Esophagus squamous epithelium (tissue), 5 donors: ENCODE data around the gene FRG2B. TPM values are rescaled to one million over a fixed set of nuclear protein-coding genes. Genes with fewer than 3 reads are reported as not detected.
"Not testable (repeated sequence)": the region's sequence is repeated elsewhere in the genome, so short reads cannot be mapped to it uniquely, and the experiment has no call there.

ENCODE experiments used
- DNase-seq: peaks from one replicate; lab custom pipeline; 2025; lab: John Stamatoyannopoulos, UW
- H3K27ac ChIP-seq, 4 donors: fragments of 200-600 bp; sonication (generic); one replicate each; pipeline ENCODE4 v1.5.1; 2016 to 2019; ENCODE audit warnings: mild to moderate bottlenecking in 1 of 4
- H3K27me3 ChIP-seq, 4 donors: fragments of 200-600 bp; sonication (generic); 1 replicate in 3 of 4; 2 replicates in 1 of 4; pipeline versions ENCODE4 v1.5.1 to v1.6.0; 2017 to 2021; ENCODE audit warnings: antibody characterized with exemption in 1 of 4
- H3K36me3 ChIP-seq, 3 donors: fragments of 200-600 bp; sonication (generic); one replicate each; pipeline ENCODE4 v1.5.1; 2016 to 2019
- H3K4me1 ChIP-seq, 3 donors: fragments of 200-600 bp; sonication (generic); one replicate each; pipeline ENCODE4 v1.5.1; 2017 to 2019
- H3K4me3 ChIP-seq, 4 donors: fragments of 200-600 bp; sonication (generic); 1 replicate in 3 of 4; 2 replicates in 1 of 4; pipeline ENCODE4 v1.5.1; 2016 to 2019; ENCODE audit warnings: mild to moderate bottlenecking in 2 of 4, moderate library complexity in 1 of 4
- H3K9me3 ChIP-seq, 3 donors: fragments of 200-600 bp; sonication (generic); one replicate each; pipeline ENCODE4 v1.5.1; 2016 to 2019
- WGBS, 2 donors: methylation state at CpG; one replicate each; pipeline ENCODE4 v1.1.5; 2018; 5-methylcytosine and 5-hydroxymethylcytosine counted together
- intact Hi-C: fragments of 100-400 bp; cut with DNase I; formaldehyde crosslinking; loops from one replicate; pipeline ENCODE4 v1.15.0; 2022
- total RNA-seq, 4 donors: library from RNA; depleted of rRNA; stranded (reverse); fragments of >200 nt; gene quantifications; one replicate each; pipeline ENCODE4 v1.1.0, GENCODE V29; 2016
- TF ChIP-seq, protein P1 (sequence below), 6 experiments: fragments of 450-650 bp in 4 of 6; fragments of 200-600 bp in 2 of 6; sonication (generic) in 2 of 6; IDR thresholded peaks; one replicate each; pipeline ENCODE4 v1.5.1; 2016 to 2019; ENCODE audit warnings: antibody characterized with exemption in 6 of 6, mild to moderate bottlenecking in 4 of 6, moderate library complexity in 4 of 6
- donor health status: DM: yes; HTN: yes; CAD: no.

FRG2B gene
- not detected for total RNA-seq

DNA sequence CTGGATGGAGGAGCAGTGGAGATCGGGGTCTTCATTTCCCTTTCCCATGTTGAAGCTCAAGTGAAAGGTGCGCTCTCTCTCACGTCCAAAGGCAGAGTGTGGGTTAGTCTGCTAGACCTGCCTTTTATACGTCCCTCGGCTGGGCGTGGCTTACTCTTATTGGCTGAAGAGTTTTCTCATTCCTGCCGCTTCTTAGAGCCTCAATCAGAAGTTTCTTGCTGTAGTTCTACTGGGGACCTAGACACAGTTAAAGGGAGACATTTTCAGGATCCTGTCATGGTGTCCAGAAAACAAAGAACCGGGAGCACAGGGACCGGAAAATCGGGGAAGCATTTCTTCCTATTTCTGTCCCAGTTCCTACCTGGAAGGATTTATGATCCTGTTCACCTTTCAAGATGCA is at the start of gene FRG2B:
FRG2B (minus strand) TSS at position 101 of the 400 bp plus-strand sequence; CDS start at position 48, 53 bp downstream.
- no CpG with 5 or more reads among the region's 10 CpGs for WGBS, 2 donors
- DNase-seq, intact Hi-C loops, H3K36me3 ChIP-seq, H3K27ac ChIP-seq, H3K4me1 ChIP-seq, H3K9me3 ChIP-seq, H3K4me3 ChIP-seq: not testable (repeated sequence)
- peaks cover 0 to 20% (median 0%) of the 10 kb centered on the region in 4 donors for H3K27me3 ChIP-seq

DNA sequence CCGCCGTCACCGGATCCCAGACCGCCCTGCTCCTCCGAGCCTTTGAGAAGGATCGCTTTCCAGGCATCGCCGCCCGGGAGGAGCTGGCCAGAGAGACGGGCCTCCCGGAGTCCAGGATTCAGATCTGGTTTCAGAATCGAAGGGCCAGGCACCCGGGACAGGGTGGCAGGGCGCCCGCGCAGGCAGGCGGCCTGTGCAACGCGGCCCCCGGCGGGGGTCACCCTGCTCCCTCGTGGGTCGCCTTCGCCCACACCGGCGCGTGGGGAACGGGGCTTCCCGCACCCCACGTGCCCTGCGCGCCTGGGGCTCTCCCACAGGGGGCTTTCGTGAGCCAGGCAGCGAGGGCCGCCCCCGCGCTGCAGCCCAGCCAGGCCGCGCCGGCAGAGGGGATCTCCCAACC is 40.9 kb upstream of the FRG2B start:
- DNase-seq, H3K27me3 ChIP-seq, intact Hi-C loops, H3K4me1 ChIP-seq, H3K36me3 ChIP-seq, H3K9me3 ChIP-seq, H3K27ac ChIP-seq, H3K4me3 ChIP-seq: not testable (repeated sequence)
- no CpG with 5 or more reads among the region's 40 CpGs for WGBS, 2 donors

DNA sequence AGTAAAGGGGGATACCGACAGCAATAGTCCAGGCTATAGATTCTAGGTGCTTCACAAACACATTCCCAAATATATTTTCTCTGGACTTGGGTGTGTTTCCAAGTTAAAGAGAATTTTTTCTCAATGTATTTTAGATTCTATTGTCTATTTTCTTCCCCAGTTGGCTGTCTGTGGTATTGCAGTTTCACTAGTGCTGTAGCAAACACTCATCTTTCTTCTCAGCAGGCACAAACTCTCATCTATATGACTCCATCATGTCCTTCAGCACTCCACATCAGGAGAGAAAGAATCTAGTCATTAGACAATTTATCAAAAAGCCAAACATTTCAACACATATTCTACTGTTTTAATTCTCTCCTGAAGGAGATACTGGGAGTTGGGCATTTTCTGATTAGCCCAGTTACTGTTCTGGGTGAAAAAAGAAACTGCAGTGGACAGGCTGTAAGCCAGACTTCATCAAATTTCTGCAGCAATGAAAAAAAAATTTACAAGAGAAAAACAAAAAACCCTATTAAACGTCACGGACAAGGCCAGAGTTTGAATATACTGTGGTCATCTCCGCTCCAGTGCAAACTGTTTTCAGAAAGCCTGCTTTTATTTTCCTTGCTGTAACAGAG is 37.1 kb upstream of the FRG2B start:
- H3K9me3 ChIP-seq, H3K36me3 ChIP-seq, H3K4me1 ChIP-seq, H3K27ac ChIP-seq, intact Hi-C loops, H3K4me3 ChIP-seq, DNase-seq: not testable (repeated sequence)
- peaks cover 0 to 13% (median 0%) of the 10 kb centered on the region in 4 donors for H3K27me3 ChIP-seq
- 48 to 61% methylated on average over 4 of the region's 4 CpGs for whole genome bisulfite sequencing, 2 donors

DNA sequence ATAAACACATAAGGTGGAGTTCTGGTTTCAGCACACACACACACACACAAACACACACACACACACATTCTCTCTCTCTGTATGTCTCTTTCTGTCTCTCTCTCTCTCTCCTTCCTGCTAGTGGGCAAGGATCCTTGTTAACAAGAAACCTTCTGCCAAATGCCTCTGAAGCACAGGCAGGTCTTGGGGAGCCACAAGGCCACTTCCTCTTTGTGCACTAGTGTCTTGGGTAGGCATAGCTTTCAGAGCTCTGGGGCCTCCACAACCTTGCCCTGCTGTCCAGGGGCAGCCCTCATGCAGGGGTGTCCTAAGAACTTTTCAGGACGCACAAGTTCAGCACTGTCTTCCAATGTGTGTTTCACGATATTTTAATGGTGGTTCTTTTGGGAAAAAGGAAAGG is 34.5 kb upstream of the FRG2B start:
- intact Hi-C loops, H3K36me3 ChIP-seq, DNase-seq, H3K9me3 ChIP-seq, H3K4me3 ChIP-seq, H3K27ac ChIP-seq, H3K4me1 ChIP-seq: not testable (repeated sequence)
- WGBS, 2 donors: no CpG with 5 or more reads among the region's 2 CpGs
- peaks cover 0 to 13% (median 0%) of the 10 kb centered on the region in 4 donors for H3K27me3 ChIP-seq

DNA sequence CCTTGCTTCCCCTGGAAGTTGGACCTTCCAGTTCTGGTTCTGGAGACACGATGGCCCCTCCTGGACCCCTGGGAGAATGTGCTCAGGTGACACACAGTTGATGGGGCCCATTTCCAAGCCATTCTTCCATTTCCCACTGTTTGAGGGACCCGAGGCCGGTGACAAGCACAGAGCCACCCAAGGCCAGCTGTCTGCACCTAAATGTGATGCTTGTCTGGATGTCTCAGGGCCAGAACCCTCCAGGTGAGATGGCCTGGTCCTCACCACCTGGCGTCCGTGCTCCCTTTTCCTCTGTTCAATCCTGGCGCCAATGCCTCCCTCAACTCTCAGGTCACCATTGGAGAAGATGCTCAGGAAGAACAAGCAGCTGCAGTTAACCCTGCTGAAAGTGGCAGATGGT is 33.9 kb upstream of the FRG2B start:
- H3K27me3 ChIP-seq: peaks cover 0 to 13% (median 0%) of the 10 kb centered on the region in 4 donors
- WGBS, 2 donors: 88% methylated on average over 5 of the region's 6 CpGs; no CpG with 5 or more reads in 1 of the 2 donors
- H3K4me1 ChIP-seq, H3K9me3 ChIP-seq, H3K4me3 ChIP-seq, DNase-seq, intact Hi-C loops, H3K27ac ChIP-seq, H3K36me3 ChIP-seq: not testable (repeated sequence)

DNA sequence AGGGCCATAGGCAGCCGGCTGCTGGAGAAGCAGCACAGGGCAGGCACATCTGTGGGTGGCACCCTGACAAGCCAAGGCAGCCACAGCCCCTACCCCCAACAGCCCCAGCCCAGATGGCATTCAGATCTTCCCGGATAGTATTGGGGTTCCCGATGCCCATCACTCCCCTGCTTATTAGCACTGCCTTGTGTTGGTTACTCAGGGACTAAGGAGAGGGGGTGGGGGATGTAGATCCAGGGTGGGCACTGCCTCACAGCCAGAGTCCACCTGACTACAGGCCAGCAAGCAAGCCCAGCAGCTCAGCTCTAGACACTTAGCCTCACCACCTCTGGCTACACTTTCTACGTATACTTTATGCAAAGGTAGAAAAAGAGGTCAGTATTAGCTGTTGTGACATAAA is 30.7 kb upstream of the FRG2B start:
- intact Hi-C loops, DNase-seq, H3K27ac ChIP-seq, H3K4me1 ChIP-seq, H3K27me3 ChIP-seq, H3K4me3 ChIP-seq, H3K36me3 ChIP-seq, H3K9me3 ChIP-seq: not testable (repeated sequence)
- WGBS, 2 donors: 72% methylated on average over 3 of the region's 4 CpGs; no CpG with 5 or more reads in 1 of the 2 donors

DNA sequence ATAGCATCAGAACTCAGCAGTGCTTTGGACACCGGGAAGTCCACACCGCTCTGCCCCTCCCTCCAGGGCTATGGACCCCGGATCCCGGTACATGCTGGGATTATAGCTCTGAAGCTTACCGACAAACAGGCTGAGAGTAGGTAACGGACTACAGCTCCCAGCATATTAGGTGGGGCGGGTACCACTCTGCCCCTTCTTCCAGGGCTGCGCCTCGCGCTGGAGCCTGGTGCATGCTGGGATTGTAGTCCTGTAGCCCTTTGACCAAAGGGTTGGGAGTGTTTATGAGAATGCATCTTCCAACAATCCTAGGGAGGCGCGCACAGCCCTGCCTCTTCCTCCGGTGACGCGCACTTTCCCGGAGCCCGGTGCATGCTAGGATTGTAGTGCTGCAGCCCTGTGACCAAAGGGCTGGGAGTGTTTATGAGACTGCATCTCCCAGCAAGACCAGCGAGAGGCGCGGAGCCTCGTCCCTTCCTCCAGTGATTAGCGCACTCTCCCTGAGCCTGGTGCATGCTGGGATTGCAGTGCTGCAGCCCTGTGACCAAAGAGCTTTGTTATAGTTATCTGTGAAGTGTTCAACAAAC is 22.4 kb upstream of the FRG2B start:
- intact Hi-C loops, H3K4me3 ChIP-seq, DNase-seq, H3K4me1 ChIP-seq, H3K27ac ChIP-seq, H3K36me3 ChIP-seq, H3K9me3 ChIP-seq: not testable (repeated sequence)
- peaks cover 0 to 16% (median 0%) of the 10 kb centered on the region in 4 donors for H3K27me3 ChIP-seq
- WGBS, 2 donors: no CpG with 5 or more reads among the region's 22 CpGs

DNA sequence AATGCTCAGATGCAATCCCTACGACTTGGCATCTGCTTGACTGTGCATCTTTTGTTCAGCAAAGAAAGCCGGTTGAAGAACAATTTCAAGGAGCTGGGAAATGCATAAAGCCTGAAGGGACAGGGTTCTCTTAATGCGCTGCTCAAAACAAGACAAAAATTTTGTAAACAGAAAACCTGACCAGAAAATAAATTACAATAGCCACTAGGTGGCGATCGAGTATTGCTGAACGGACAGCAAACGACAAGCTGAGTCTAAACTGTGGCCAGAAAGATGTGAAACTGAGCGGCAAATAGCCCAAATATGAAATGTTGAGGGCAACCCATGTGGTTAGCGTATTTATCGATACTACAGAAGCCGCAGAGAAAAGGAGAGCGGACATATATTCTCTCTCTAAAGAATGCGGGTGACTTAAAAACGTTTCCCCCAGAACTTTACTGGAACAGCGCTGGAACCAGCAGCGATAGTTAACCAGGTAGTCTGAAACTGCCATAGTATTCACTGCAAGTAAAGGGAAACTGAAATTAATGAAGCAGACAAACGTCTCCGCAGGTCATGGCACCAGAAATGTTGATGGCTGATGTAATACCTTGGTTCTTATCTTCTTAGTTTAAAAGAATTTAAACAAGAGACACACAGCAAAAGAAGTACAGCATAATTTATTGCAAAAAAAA is 20.6 kb upstream of the FRG2B start:
- 1 to 3% methylated on average over 10 to 12 of the region's 18 CpGs for WGBS, 2 donors
- H3K27me3 ChIP-seq, intact Hi-C loops, H3K4me3 ChIP-seq, H3K27ac ChIP-seq, H3K9me3 ChIP-seq, DNase-seq, H3K4me1 ChIP-seq, H3K36me3 ChIP-seq: not testable (repeated sequence)
- TF ChIP-seq, protein P1, sequence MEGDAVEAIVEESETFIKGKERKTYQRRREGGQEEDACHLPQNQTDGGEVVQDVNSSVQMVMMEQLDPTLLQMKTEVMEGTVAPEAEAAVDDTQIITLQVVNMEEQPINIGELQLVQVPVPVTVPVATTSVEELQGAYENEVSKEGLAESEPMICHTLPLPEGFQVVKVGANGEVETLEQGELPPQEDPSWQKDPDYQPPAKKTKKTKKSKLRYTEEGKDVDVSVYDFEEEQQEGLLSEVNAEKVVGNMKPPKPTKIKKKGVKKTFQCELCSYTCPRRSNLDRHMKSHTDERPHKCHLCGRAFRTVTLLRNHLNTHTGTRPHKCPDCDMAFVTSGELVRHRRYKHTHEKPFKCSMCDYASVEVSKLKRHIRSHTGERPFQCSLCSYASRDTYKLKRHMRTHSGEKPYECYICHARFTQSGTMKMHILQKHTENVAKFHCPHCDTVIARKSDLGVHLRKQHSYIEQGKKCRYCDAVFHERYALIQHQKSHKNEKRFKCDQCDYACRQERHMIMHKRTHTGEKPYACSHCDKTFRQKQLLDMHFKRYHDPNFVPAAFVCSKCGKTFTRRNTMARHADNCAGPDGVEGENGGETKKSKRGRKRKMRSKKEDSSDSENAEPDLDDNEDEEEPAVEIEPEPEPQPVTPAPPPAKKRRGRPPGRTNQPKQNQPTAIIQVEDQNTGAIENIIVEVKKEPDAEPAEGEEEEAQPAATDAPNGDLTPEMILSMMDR (IDR thresholded peaks at IDR 0.05): peak in 2 of 6 experiments; percentile 26 to 29

DNA sequence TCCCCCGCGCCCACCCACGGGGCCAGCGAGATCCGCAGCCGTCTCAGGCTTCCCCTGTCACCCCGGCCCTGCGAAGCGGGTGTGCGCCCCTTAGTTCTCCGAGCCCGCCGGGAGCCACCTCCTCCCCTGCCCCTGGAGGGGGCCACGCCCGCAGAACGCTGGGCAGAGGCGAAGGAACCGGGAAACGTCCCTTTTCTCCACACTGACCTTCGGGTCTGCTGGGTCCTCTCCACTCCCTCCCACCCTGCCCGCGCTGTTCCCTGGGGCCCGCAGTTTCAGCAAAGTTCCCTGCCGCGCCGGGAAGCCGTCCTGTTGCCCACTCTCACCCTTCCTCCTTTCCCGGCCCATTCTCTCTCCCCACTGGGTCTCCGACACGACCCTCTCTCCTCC is 11.2 kb upstream of the FRG2B start:
- WGBS, 2 donors: no CpG with 5 or more reads among the region's 30 CpGs
- Histone ChIP-seq H3K4me3 (peak overlapping the region in 1 of 4 donors; percentile 34), H3K27me3 (peaks cover 0 to 50% (median 0%) of the 10 kb centered on the region in 4 donors)
- DNase-seq, intact Hi-C loops, H3K4me1 ChIP-seq, H3K27ac ChIP-seq, H3K9me3 ChIP-seq, H3K36me3 ChIP-seq: not testable (repeated sequence)

DNA sequence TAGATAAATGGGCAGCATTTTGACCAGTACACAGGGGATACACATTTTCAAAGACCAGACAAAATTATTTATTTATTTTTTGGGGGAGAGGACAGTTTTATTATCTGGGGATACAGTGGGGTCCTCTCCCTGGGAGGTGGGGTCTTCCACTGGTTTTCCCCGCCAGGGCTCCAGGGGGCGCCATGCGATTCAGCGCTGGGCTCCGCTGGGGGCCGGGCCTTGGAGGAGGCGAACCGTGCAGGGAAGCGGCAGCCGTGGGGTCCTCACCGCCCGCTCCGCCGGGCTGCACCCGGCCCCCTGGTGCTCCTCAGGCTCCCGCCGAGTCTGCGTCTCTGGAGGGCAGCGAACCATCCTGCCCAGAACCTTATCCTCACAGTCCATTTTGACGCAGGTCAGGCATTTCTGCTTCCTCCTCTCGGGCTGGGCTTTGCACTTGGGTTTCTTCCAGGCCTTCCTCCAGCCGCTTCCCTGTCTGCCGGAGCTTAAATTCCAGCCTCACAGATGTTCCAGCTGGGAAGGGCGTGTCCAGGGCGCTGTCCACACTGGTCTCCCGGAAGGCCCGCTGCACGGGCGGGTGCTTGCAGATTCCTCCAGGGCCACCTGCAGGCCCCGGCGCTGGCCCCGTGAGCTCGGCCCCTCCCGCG is 10.7 kb upstream of the FRG2B start:
- H3K36me3 ChIP-seq, DNase-seq, H3K4me1 ChIP-seq, H3K27ac ChIP-seq, intact Hi-C loops, H3K9me3 ChIP-seq: not testable (repeated sequence)
- no CpG with 5 or more reads among the region's 35 CpGs for WGBS, 2 donors
- peaks cover 0 to 50% (median 0%) of the 10 kb centered on the region in 4 donors for H3K27me3 ChIP-seq
- H3K4me3 ChIP-seq: peak overlapping the region in 1 of 4 donors; percentile 34

DNA sequence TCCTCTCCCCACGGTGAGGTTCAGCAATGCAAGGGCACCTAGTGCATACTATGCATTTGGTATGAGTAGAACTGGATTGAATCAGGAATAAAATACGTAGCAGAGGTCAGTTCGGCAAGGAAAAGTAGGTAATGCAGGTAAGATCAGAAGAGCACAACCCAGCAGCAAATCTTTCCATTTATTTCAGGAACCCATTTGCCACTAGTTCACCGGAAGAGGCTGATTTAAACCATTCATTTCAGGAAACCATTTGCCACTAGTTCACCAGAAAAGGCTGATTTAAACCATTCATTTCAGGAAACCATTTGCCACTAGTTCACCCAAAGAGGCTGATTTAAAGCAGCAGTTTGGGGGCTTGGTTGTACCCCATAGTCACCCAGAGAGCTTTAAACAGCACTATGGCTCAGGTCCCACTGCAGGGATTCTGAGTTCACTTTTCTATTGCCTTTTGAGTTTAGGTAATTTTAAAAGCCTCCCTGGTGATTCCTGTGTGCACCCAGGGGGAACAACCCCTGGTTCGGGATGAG is 4.2 kb upstream of the FRG2B start:
- DNase-seq, intact Hi-C loops, H3K27ac ChIP-seq, H3K4me1 ChIP-seq, H3K4me3 ChIP-seq, H3K9me3 ChIP-seq, H3K36me3 ChIP-seq: not testable (repeated sequence)
- peaks cover 0 to 20% (median 0%) of the 10 kb centered on the region in 4 donors for H3K27me3 ChIP-seq
- WGBS, 2 donors: 20 to 61% methylated on average over 1 to 3 of the region's 5 CpGs
